GM21737 (cell line): ENCODE measurements around the gene CCDC154.
"Not testable (repeated sequence)": the region's sequence is repeated elsewhere in the genome, so short reads cannot be mapped to it uniquely, and the experiment has no call there.

Experiments used
- ATAC-seq: cut with Tn5 transposase; IDR thresholded peaks from one replicate; pipeline ENCODE4 v1.9.1; 2021; ENCODE audit warnings: mild to moderate bottlenecking, moderate library complexity; ENCODE audit not compliant: unreplicated experiment

Gene CCDC154

DNA sequence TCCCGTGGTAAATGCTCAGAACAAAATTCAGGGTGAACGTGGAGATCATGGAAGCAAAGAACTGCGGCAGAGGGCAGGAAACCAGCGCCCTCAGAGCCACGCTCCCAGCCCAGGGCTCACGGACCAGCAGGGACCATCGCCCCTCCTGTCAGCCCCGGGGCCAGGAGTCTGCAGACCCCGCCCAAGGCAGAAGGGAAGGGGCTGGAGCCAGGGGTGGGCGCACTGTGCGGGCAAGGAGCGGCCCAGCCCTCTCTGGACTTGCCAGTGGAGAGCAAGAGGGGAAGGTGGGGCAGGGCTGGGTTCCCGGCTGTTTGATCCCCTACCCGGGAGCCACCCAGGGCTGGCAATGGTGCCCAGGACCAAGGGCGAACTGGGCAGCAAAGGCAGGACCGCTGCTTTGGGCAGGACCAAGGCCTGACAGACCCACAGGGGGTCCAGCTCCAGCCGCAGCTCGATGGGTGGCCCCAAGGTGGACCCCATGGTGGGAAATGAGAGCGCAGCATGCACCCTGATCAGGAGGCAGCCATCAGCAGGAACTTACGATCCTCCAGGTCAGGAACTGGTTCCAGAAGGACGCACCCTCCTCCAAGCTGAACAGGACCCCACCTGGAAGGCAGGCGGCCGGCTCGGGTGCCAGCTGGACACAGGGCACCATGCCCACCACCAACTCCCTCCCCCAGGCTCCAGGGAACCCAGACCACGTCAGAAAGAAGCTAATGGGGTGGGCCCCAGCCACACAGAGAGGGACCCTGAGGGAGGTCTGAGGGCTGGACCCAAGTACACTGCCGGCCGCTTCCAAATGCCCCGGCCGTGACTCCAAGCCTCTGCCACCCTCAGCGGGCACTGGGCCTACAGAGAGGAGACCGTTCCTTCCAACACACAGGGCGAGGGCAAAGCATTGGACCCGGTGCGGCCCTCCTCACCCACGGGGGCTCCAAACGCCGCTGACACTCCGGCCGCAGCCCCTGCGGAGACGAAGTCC lies 11.1 kb upstream of the CCDC154 start:
- ATAC-seq, result no peak

DNA sequence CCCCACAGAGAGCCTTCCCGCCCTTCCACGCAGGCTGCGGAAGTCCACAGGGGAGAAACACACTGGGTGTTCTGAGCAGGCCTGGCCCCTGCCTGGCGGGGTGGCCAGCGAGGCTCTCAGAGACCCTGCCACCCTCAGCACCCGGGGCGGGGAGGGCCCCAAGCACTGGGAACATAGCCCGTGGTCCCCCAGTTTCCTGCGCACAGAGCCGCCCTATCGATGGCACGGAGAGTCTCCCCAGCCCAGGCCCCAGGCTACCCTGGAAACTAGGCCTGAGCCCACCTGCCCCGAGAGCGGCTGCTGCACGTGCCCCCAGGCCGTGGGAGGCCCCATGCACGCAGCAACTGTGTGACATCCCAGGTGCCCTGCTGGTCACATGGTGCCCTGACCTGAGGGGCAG lies 10.2 kb upstream of the CCDC154 start:
- ATAC-seq, result no peak

DNA sequence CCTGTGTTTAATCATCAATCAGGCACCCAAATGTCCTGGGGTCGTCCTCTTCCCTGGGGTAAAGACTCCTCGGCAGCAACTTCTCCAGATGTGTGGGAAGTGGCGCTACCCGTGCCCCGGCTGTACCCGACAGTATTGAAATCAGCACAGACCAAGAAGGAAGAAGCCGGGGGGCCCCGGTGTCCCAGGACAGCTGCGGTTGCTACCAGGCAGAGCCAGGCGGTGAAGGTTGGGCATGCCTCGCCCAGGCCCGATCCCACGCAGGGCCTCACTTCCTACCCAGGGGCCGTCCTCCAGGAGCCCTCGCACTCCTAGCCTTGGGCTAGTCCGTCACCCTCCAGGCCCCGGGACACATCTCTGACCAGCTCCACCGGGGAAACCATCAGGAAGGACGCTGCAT lies 9.0 kb upstream of the CCDC154 start:
- no peak for ATAC-seq

DNA sequence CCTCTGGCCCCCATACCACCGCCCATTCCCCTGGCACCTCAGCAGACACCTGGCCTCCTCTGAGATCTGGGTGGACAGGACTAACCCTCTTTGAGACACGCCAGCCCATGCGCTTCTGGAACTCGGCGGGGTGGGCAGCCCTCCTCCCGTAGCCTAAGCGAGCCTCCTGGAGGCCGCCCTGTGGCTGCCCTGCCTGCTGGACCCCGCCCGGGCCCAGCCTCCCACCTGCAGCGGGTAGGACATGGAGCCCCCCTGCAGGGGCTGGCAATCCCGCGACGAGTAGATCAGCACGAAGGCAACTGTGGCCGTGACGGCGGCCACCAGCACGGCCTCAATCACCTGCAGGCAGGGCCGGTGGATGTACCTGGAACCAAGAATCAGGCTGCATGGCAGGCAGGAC lies 8.2 kb upstream of the CCDC154 start:
- ATAC-seq, result no peak

DNA sequence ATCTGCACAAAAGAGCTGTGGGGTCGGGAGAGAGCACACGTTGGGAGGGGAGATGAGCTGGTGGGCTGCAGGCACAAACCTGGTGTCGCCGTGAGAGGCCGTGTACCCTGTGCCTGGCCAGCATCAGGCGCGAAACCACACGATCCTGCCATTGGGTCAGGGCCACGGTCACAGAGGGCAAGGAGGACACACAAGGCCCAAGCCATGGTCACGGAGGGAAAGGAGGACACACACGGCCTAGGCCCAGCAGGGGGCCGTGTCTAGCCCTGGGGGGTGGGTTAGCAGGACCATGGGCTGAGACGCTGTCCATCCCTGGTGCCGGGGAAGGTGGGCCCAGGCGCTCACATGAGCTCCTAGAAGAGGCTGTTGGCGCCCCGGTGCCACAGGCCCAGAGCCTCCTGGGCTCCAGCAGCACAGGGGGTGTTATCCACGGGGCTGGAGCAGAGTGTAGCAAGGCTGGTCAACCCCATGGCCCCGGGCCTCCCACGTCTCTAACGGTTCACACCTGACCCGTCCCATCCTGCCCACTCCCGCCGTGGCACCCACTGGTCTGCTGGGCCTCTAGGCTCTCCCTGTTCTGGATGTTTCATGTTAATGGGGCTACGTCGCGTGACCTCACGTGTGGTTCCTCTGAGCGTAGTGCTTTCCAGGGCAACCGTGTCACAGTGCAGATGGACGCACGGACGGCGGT lies 7.5 kb upstream of the CCDC154 start:
- no peak for ATAC-seq

DNA sequence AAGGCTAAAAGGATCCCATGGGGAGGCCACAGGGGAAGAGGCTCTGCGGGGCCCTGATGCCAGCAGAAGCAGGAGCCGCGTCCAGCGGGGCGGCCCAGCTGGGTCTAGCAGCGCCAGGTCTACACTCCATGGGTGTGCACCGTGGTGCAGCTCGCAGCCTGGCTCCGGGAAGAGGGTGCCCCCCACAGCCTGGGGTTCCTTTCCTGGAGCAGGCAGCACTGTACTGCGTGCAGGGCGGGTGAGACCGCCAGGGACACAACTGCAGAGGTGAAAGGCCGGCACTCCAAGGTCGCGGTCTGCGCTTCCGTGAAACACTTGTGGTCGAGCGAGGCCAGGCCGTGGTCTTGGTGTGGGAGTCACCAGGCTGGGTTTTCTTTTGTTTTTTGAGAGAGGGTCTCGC lies 6.5 kb upstream of the CCDC154 start:
- ATAC-seq, result no peak

DNA sequence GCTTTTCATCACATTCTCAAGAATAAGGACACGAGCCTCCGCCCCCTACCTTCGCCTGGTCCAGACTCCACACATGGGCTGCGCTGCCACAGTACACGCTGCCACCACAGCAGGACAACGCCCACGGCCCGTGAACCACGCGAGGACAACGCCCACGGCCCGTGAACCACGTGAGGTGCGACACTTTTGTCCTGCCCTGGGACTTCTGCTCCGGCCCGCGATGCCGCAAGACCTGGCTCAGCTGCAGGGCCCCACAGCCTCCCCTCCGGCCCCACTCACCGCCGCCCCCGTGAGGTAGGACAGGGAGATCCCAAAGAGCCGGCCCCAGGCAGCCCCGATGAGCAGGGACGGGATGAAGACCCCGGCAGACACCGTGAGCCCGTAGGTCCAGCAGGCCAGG lies 5.9 kb upstream of the CCDC154 start:
- no peak for ATAC-seq

DNA sequence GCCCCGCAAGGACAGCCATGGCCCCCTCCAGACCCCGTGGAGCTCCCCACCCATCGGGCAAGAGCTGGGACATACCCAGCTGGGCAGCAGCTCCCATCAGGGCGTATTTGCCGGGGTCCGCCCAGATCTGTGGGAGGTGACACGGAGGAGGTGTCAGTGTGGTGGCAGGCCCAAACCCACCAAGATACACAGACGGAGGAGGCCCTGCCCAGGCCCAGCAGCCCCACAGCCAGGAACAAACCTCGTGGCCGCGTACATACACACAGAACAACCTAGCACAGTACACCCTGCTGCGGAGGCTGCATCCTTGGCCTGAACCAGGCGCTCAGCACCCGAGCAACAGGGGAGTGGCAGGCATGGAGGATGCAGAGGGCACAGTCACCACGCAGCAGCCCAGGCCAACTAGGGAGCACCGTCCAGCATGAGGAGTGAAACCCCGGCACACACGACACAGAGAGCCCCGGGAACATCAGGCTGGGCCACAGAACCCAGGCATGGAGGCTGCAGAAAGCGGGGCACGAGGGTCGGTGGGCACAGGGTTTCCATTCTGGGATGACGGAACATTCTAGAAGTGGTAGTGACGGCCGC lies 4.9 kb upstream of the CCDC154 start:
- ATAC-seq, result no peak

DNA sequence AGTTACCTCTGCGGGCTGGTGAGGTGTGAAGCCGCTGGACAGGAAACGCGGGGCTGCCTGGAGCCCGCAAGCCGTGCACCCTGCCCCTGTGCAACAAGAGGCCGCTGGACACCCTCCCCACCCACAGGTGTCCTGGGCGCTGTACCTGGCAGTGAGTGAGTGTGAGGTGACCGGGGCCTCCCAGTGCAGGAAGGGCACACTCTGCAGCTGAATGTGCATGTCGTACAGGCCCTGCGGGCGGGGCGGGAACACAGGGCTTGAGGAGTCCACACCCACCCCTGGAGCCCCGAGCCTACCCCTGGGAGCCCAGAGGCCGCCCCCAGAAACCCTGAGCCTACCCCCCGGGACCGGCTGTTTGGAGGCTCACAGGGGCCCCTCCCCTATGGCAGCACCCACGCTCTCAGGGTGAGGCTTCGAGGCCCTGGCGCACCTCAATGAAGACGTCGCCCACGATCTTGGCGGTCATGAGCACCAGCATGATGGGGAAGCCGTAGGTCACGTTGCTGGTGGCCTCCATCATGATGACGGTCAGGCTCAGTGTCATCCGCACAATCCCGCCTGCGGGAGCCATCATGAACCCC lies 4.3 kb upstream of the CCDC154 start:
- no peak for ATAC-seq

DNA sequence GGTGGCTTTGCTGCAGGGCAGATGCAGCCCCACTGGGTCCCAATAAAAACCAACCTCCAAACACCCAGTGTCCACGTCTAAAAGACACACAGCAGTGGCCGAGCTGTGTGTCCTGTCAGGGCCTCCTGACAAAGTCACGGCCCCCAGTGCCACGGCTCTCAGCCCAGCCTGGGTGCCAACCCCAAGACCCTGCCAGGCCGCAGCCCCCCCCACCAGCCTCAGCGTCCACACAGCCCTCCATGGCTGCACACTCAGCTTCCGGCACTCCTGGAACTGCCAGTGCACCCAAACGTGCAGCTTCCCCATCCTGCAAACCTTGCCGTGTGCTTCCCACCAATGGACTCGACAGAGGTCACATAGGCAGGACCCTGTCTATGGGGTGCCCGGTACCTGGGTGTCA lies 3.6 kb upstream of the CCDC154 start:
- no peak for ATAC-seq

DNA sequence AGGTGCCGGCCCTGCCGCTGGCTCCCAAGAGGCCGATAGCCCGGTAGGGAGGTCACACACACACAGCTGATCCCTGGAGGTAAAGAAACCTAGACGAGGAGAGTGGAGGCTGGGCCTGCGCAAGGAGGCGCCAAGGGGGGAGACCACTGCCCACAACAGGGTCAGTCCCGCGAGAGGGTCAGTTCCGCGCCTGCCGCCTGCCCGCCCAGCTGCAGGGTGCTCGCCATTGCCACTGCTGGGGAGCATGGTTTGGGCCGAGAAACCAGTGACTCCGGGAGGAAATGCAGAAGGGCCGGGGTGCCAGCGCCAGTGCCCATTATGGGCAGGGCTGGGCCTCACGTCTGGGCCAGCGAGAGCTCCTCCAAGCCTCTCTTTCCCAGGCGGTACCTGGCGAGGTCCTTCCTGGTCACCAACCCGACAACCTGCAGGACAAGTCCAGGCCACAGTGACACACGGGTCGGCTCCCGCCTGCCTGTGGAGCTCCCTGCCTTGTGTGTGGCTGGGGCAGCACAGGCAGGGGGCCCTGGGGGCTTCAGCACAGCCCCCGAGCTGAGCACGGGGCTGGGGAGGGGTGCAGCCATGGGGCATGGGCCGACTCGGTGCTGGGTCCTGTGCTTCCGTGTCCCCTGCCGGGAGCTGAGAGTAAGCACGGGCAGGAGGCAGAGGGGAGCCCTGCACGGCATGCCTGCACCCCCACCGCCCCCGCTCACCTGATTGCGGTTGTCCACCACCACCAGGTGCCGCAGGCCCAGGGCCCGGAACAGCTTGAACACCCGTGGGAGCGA lies 2.1 kb upstream of the CCDC154 start:
- ATAC-seq, result no peak

DNA sequence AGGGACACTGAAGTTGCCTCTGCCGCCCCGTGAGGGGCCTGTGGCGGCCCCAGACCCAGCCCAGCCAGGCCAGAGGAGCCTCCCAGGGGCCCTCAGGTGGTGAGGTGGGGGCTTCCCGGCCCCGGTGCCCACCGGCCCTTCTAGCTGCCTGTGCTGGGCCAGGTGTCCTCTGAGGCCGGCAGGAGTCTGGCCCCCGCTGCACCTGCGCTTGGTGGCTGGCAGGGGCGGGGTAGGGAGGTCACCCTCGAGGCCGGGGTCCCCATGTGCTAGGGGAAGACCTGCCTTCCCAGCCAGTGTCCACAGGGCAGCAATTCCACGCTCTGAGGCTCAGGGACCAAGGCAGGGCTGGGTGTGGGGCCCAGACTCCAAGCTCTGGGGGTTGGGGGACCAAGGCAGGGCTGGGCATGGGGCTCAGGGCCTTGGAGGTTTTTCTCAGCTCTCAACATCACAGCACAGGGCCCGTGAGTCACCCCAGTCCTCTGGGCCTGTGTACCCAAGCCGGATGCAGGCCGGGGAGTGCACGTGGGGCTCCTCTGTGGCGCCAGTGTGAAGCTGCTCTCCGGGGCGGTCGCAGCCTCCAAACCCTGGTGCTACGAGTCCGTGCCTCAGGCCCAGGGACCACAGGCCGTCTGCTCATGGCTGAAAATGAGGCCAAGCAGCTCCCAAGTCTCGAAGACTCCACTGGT lies 1.3 kb upstream of the CCDC154 start:
- no peak for ATAC-seq

DNA sequence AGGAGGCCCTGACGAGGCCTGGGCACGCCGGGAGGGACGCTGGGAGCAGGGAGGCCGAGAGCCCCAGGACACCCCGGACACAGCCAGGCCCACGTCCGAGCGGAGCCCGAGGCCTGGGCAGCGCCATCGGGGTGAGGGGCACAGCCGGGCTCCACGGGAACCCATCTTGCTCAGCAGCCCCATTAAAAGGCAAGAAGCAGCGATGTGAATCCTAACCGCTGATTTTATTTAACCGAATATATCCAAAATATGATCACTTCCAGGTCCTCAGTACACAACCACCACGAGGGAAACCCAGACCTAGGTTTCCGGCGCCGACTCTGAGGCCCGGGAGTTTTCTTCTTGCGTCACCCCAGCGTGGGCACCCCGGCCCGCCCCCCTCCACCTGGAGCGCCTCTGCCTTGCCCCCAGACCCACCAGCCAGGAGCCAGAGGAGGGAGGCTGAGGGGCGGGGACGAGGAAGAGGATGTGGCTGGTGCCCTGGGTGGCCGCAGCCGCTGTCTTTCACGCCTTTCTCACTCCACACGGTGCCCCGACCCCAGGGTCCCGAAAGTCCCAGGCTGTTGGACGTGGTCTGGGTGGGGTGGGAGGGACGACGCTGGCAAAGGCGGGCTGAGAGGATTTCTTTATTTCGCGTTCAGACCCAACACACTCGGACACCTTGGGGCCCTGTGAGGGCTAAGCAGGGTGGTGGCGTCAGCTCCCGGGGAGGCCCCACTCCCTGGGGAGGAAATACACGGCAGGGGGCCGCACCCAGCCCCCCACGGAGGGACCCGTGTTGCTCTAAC lies 568 bp upstream of the CCDC154 start:
- no peak for ATAC-seq

DNA sequence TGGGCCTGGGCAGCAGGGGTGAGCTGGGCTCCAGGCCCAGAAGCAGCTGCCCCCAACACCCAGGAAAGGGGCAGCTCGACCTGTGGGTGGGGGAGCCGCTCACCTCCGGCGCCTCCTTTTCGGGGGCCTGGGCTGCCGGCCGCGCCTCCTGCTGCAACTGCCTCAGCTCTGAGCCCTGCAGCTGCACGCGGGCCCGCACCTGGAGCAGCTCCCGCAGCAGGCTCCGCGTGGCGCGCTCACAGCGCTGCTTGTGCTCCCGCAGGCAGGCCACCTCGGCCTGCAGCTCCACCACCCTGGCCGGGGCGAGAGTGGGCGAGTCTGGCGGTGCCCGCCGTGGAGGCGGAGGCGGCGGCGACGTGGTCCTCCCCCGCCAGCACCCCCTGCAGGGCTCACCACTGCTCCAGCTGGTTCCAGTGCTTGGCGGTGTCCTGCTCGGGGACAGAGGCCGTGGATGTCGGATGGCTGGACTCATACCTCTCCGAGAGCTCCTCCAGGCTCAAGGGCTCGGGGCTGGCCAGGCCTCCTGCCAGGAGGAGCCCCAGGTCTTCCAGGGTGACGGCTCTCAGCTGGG lies 868 bp downstream of the CCDC154 start:
- ATAC-seq, result no peak

DNA sequence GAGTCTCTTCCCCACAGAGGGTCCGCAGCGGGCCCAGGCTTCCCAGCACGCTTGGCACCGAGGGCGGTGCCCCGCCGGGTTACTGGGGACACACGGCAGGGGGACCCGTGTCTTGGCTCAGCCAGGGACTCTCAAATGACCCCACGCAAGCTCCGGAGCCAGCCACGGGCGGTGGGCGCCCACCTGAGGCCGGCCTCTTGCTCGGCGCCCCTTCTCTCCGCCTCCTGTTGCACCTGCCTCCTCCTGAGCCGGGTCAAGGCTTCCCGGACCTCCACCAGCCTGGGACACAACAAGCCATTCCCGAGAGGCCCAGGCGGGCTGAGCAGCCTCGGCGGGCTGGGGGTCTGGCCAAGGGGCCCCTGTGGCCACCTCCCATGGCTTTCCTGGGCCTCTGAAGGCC lies 1.7 kb downstream of the CCDC154 start:
- ATAC-seq, result no peak

DNA sequence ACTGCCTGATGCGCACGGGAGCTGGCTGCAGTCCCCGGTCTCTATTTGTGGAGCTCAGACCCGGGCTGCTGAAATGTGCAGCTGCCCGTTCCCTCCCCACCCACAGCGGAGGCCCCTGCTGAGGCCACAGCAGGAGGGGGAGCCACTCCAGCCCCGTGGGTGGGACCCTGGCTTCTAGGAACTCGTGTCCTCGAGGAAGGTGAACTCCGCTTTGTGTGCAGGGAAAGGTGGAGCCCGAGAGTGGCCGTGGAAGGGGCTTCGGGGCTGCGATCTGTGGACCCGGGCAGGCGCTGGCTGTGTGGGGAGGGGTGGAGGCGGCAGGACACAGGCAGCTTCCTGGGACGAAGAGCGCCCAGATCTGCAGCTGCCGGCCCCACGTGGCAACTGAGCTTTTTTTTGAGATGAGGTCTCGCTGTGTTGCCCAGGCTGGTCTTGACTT lies 2.9 kb downstream of the CCDC154 start:
- ATAC-seq, result no peak

DNA sequence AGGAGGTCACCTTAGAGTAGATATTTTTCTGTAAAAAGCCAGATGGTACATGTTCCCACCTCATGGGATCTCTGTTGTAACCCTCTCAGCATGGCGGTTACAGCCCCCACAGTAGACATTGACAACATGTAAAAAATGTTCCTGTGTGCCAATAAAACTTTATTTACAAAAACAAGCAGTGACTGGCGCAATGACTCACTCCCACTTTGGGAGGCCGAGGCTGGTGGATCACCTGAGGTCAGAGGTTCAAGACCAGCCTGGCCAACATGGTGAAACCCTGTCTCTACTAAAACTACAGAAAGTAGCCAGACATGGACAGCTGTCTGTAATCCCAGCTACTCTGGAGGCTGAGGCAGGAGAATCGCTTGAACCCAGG lies 4.7 kb downstream of the CCDC154 start:
- ATAC-seq, result not testable (repeated sequence)

DNA sequence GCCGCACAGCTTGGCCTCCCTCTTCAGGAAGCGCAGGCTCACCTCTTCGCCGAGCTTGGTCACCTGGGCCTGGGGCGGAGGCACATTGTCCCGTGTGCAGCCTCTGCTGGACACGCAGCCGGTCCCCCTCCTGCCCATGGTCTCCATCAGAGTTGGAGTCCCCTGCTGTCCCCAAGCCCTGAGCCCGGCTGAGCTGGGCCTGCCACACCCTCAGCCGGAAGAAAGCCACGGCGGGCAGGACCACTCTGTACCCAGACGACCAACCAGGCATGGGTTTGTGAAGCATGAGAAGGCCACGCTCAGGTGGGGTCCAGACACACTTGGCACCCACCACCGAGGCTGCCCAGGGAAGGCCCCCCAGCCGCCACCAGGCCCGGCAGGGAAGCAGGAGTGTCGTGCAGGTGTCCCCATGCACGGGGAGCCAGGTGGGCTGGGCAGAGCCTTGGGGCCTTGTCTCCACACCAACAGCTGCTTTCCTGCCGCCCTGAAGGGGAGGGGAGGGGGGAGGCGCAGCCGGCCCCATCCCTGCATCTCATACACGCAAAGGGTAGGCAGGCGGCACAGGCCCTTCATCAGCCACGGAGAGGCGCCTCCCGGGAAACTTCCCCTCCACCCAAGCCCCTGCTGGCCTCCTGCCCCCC lies 5.2 kb downstream of the CCDC154 start:
- no peak for ATAC-seq
